LoVo (cell line): ENCODE measurements around the gene STUM.
"Not testable (repeated sequence)": the region's sequence is repeated elsewhere in the genome, so short reads cannot be mapped to it uniquely, and the experiment has no call there.

Experiments
- DNase-seq: peaks from one replicate; pipeline ENCODE4 v3.0.0-alpha.2; 2016; ENCODE audit warnings: low spot score

The STUM gene

GRCh38 chr1:226627050-226627755 lies 78.6 kb downstream of the STUM start:
- DNase-seq: no peak

GRCh38 chr1:226627924-226628611 lies 79.5 kb downstream of the STUM start:
- DNase-seq: no peak

GRCh38 chr1:226628612-226629155 lies 80.1 kb downstream of the STUM start:
- DNase-seq: no peak

- no peak for DNase-seq
These were observed 80.8 kb downstream of the STUM start for GRCh38 chr1:226629210-226629895.

GRCh38 chr1:226629896-226630550 lies 81.5 kb downstream of the STUM start:
- no peak for DNase-seq

- no peak for DNase-seq
These were observed 82.0 kb downstream of the STUM start for GRCh38 chr1:226630592-226630991.

- DNase-seq: no peak
These were observed 82.9 kb downstream of the STUM start for GRCh38 chr1:226631229-226632000.

- no peak for DNase-seq
These were observed 83.8 kb downstream of the STUM start for GRCh38 chr1:226632169-226632879.

- DNase-seq: no peak
These were observed 84.4 kb downstream of the STUM start for GRCh38 chr1:226632922-226633351.

- no peak for DNase-seq
These were observed 85.1 kb downstream of the STUM start for GRCh38 chr1:226633541-226634165.

- peak; percentile 58 for DNase-seq
These were observed 85.6 kb downstream of the STUM start for GRCh38 chr1:226634166-226634588.

- DNase-seq: no peak
These were observed 86.2 kb downstream of the STUM start for GRCh38 chr1:226634611-226635246.

GRCh38 chr1:226635456-226635941 lies 86.9 kb downstream of the STUM start:
- DNase-seq: no peak

GRCh38 chr1:226636847-226637096 lies 88.2 kb downstream of the STUM start:
- DNase-seq: no peak

- DNase-seq: no peak
These were observed 88.8 kb downstream of the STUM start for GRCh38 chr1:226637147-226637935.

- DNase-seq: no peak
These were observed 89.5 kb downstream of the STUM start for GRCh38 chr1:226638001-226638601.

- no peak for DNase-seq
These were observed 90.0 kb downstream of the STUM start for GRCh38 chr1:226638608-226639007.

GRCh38 chr1:226639206-226639605 lies 90.6 kb downstream of the STUM start:
- DNase-seq: not testable (repeated sequence)

- DNase-seq: no peak
These were observed 91.1 kb downstream of the STUM start for GRCh38 chr1:226639631-226640061.
